Measurements from ENCODE around the gene NEK11.
"Not testable (repeated sequence)": the region's sequence is repeated elsewhere in the genome, so short reads cannot be mapped to it uniquely, and the experiment has no call there.

Gene NEK11

GRCh38 chr3:131317667-131318066 lies 291.0 kb downstream of the NEK11 start:
- DNase-seq = no peak

- DNase-seq = no peak
Measured at GRCh38 chr3:131323014-131323413, 296.3 kb downstream of the NEK11 start.

GRCh38 chr3:131323792-131324191 lies 297.1 kb downstream of the NEK11 start:
- no peak for DNase-seq

DNA sequence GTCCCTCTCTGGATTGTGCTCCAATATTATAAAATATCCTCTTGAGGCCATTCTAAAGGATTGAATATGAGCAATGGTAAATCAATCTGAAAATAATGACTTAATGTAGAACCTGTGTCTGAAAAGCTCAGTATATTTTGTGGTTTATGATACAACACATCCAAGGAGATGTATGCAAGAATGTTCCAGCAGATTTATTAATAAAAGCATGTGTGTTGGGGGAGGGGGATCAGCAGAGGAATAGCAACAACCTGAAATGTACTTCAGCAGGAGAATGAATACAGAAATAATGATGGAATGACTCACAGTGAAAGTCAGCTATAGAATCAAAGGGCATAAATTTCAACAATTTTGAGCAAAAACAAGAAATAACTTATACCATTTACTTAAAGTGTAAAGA lies 298.2 kb downstream of the NEK11 start:
- DNase-seq = no peak

GRCh38 chr3:131326307-131326706 lies 299.6 kb downstream of the NEK11 start:
- DNase-seq = no peak

GRCh38 chr3:131328721-131329120 lies 302.0 kb downstream of the NEK11 start:
- DNase-seq = no peak

- no peak for DNase-seq
Measured at GRCh38 chr3:131329774-131330173, 303.1 kb downstream of the NEK11 start.

GRCh38 chr3:131331456-131332085 lies 304.9 kb downstream of the NEK11 start:
- not testable (repeated sequence) for DNase-seq

DNA sequence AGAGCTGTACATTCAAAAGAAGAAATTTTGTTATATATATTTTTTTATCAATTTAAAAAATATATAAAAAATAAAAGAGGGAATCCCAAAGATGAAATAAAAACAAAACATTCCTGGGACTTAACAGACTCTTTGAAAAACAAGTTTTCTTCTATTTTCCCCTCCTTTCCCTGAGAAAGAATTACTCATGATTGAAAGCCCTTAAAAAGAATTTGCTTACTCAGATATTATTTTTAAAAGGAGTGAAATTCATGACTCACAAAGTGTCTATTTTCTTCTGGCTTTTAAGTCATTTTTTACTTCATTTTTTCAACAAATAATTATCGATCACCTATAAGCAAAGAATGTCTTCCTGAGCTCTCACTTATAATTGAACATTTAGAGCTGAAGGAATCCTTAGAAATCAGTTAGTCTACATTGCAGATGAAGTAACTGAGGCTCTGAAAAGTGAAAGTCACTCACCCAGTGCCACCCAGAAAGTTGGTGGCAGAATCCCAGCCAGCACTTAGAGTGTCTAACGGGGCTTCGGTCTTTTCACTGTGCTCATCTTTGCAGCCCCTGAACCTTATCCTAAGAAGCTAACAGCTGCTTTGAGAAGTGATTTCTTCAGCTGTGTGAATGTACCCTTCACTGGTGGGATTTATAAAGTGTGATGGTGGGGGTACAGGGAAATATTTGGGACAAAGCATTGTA lies 312.4 kb downstream of the NEK11 start:
- no peak for DNase-seq

GRCh38 chr3:131341761-131342160 lies 315.1 kb downstream of the NEK11 start:
- no peak for DNase-seq

GRCh38 chr3:131348911-131349310 lies 322.2 kb downstream of the NEK11 start:
- no peak for DNase-seq

DNA sequence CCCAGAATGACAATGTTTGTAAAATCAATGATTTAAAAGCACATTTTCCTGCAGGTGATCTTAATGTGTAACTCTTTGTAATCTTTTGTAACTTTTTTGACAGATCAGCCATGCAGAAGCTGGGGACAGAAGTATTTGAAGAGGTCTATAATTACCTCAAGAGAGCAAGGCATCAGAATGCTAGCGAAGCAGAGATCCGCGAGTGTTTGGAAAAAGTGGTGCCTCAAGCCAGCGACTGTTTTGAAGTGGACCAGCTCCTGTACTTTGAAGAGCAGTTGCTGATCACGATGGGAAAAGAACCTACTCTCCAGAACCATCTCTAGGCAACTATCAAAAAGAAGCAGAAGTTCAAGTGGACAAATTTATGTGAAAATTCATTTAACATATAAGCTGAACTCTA lies 322.8 kb downstream of the NEK11 start:
- no peak for DNase-seq

GRCh38 chr3:131349946-131350347 lies 323.3 kb downstream of the NEK11 start:
- no peak for DNase-seq

- no peak for DNase-seq
Measured at GRCh38 chr3:131350506-131350905, 323.8 kb downstream of the NEK11 start.

GRCh38 chr3:131353016-131353877 lies 326.6 kb downstream of the NEK11 start:
- DNase-seq = no peak

DNA sequence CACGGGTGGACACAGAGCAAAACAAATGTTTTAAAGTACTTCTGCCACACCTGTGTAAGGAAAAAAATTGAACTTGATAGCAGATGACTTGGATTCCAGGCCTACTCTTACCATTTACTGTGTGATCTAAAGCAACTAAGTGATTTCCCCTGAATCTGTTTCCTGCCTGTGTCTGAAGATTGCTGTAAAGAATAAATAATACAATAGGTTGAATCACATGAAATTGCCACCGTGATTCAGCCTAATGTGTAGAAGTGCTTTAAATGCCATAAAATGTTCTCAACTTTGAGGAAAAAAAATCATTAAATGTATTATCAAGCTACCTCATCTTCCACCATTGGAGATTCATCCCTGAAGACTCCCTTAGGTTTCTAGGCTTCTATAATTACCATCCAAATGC lies 327.3 kb downstream of the NEK11 start:
- no peak for DNase-seq

GRCh38 chr3:131356006-131356595 lies 329.4 kb downstream of the NEK11 start:
- no peak for DNase-seq

DNA sequence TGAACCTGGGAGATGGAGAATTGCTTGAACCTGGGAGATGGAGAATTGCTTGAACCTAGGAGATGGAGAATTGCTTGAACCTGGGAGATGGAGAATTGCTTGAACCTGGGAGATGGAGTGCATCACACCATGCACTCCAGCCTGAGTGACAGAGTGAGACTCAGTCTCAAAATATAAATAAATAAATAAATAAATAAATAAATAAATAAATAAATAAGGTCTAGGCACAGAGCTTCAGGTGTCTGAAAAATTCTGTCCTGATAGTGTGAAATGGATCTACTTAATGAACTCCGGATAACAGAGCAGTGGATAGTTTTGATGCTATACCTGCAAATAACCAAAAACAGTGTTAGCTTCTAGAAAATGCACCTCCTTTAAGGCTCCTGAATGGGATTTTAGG lies 330.6 kb downstream of the NEK11 start:
- no peak for DNase-seq

GRCh38 chr3:131360191-131360755 lies 333.6 kb downstream of the NEK11 start:
- no peak for DNase-seq

DNA sequence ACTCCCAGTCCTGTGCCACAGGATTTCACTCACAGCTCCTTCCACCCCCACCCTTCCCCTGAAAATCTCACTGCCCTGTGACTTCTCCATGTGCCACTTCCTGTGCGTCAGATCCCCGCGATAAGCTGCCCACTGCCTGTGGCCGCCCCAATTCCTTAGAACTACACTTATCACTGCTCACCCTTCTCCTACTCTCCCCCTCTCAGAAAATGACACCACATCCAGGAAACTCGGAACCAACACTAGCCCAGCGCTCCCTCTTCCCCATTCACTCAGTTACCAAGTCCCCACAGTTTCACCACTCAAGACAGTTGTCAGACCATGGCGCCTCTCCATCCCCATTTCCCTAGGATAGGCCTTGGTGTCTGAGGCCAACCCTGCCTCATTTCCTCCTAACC lies 334.4 kb downstream of the NEK11 start:
- not testable (repeated sequence) for DNase-seq

GRCh38 chr3:131361464-131362421 lies 335.1 kb downstream of the NEK11 start:
- DNase-seq = no peak

GRCh38 chr3:131363275-131363674 lies 336.6 kb downstream of the NEK11 start:
- no peak for DNase-seq

Data from GDM1 (cell line).